Stomach (tissue), 19 donors: ENCODE results near the gene PMCH. TPM values are rescaled to one million over a fixed set of nuclear protein-coding genes. Genes with fewer than 3 reads are reported as not detected.
"Not testable (repeated sequence)": the region's sequence is repeated elsewhere in the genome, so short reads cannot be mapped to it uniquely, and the experiment has no call there.

ENCODE experiments used
- DNase-seq, 2 donors: peaks; one replicate each; pipeline versions ENCODE4 v3.0.0 to v3.0.0-alpha.2; 2013 to 2019
- H3K27ac ChIP-seq, 5 donors: fragments of 200-600 bp in 4 of 5; sonication (generic) in 4 of 5; one replicate each; pipeline ENCODE4 v1.5.1; 2013 to 2019; ENCODE audit warnings: mild to moderate bottlenecking in 1 of 5, moderate library complexity in 1 of 5
- H3K27me3 ChIP-seq, 3 donors: fragments of 200-600 bp; sonication (generic); one replicate each; pipeline ENCODE4 v1.5.1; 2017 to 2019; ENCODE audit warnings: mixed run types in 1 of 3
- H3K36me3 ChIP-seq, 4 donors: fragments of 200-600 bp; sonication (generic); 1 replicate in 3 of 4; 2 replicates in 1 of 4; pipeline ENCODE4 v1.5.1; 2016 to 2019
- H3K4me1 ChIP-seq, 4 donors: fragments of 200-600 bp; sonication (generic); one replicate each; pipeline ENCODE4 v1.5.1; 2016 to 2019
- H3K4me3 ChIP-seq, 4 donors: fragments of 200-600 bp; sonication (generic) in 3 of 4; one replicate each; pipeline ENCODE4 v1.5.1; 2016 to 2019; ENCODE audit warnings: mild to moderate bottlenecking in 1 of 4
- H3K9me3 ChIP-seq, 4 donors: fragments of 200-600 bp; sonication (generic); one replicate each; pipeline ENCODE4 v1.5.1; 2016 to 2019
- EP300 ChIP-seq: sonication (generic); formaldehyde crosslinking; IDR thresholded peaks from one replicate; pipeline ENCODE4 v1.6.1; 2017; ENCODE audit warnings: antibody characterized with exemption
- POLR2A ChIP-seq, 4 donors: fragments of 450-650 bp; IDR thresholded peaks; one replicate each; pipeline ENCODE4 v1.6.1; 2016; ENCODE audit warnings: antibody characterized with exemption in 4 of 4, control low read depth in 2 of 4, mild to moderate bottlenecking in 1 of 4, moderate library complexity in 1 of 4
- POLR2AphosphoS5 ChIP-seq, 3 donors: sonication (generic); formaldehyde crosslinking; IDR thresholded peaks; one replicate each; pipeline ENCODE4 v1.6.1; 2016; ENCODE audit warnings: antibody characterized with exemption in 3 of 3
- WGBS, 5 donors: extraction: QIAGEN DNeasy Blood & Tissue Kit in 3 of 5; methylation state at CpG; one replicate each; pipeline versions ENCODE4 v1.1.5 to v1.1.7; 2013 to 2018; 5-methylcytosine and 5-hydroxymethylcytosine counted together
- intact Hi-C: fragments of 100-400 bp; cut with DNase I; formaldehyde crosslinking; loops from one replicate; pipeline ENCODE4 v1.15.1; 2023; ENCODE audit warnings: low total_unique reads
- long read RNA-seq, 10 donors: transcript quantifications; one replicate each; lab custom pipeline, GENCODE V29; 2026
- polyA plus RNA-seq, 3 donors: library from polyadenylated mRNA; stranded (reverse); fragments of 200-250 nt; gene quantifications; one replicate each; pipeline ENCODE4 v1.2.3, GENCODE V29; 2013
- total RNA-seq, 5 donors: library from RNA; depleted of rRNA; stranded (reverse); fragments of >200 nt; gene quantifications; one replicate each; pipeline versions ENCODE4 v1.1.0 to v1.2.3, GENCODE V29; 2014 to 2016
- TF ChIP-seq, protein P1 (sequence below), 7 experiments: fragments of 450-650 bp in 4 of 7; fragments of 200-600 bp in 3 of 7; sonication (generic) in 3 of 7; IDR thresholded peaks; one replicate each; pipeline ENCODE4 v1.5.1; 2016 to 2019; ENCODE audit warnings: antibody characterized with exemption in 7 of 7, control low read depth in 2 of 7, mild to moderate bottlenecking in 1 of 7
- donor health status: healthy with polysubstance abuse.
- donor health status: Bipolar disorder and iron deficiency.
- donor health status: healthy.

The PMCH gene, protein sequence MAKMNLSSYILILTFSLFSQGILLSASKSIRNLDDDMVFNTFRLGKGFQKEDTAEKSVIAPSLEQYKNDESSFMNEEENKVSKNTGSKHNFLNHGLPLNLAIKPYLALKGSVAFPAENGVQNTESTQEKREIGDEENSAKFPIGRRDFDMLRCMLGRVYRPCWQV
- total RNA-seq (not detected), polyA plus RNA-seq (not detected)
- long read RNA-seq, donor 1, result 0 reads
- long read RNA-seq, donor 2, result 0 reads
- long read RNA-seq, donor 3, result 0 reads
- long read RNA-seq, donor 4, result 0 reads
- long read RNA-seq, donor 5, result 0 reads
- long read RNA-seq, donor 6, result 0 reads
- long read RNA-seq, donor 7, result 0 reads
- long read RNA-seq, donor 8, result 0 reads
- long read RNA-seq, donor 9, result 0 reads
- long read RNA-seq, donor 10, result 0 reads

DNA sequence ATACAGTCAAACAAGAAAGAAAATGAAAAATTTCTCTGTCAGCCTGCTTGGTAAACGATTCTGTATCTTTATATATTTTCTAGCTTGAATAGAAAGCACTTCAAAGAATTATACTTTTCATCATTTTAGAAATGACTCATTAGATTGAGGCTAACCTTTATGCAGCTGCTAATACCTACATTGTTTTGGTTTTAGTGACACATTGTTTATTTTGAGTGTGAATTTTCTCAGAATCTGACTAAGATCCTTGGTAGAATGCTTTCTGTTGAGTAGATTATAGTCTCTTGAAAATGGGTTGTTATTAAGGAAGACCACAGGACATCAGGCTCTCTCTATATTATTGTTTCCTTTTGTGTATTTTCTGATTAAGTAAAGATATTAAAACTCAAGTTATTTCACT, at the start of gene PMCH:
TSS of gene PMCH (minus strand) at position 45 of the 400 bp plus-strand sequence. CDS start 63 bp downstream, outside the sequence.
- Histone ChIP-seq H3K4me3 (no peak within 1 kb of the TSS), H3K27me3 (no peaks in the 10 kb centered on the region), H3K36me3 (no peaks in the 10 kb centered on the region), H3K27ac (no peak within 1 kb of the TSS), H3K9me3 (no peaks in the 10 kb centered on the region), H3K4me1 (no peaks in the 10 kb centered on the region)
- 24 to 45% (median 36%) methylated on average over 1 of the region's 1 CpG for WGBS, 5 donors
- no peak for DNase-seq
- intact Hi-C loops, result no loop called here
- TF ChIP-seq, protein P1, sequence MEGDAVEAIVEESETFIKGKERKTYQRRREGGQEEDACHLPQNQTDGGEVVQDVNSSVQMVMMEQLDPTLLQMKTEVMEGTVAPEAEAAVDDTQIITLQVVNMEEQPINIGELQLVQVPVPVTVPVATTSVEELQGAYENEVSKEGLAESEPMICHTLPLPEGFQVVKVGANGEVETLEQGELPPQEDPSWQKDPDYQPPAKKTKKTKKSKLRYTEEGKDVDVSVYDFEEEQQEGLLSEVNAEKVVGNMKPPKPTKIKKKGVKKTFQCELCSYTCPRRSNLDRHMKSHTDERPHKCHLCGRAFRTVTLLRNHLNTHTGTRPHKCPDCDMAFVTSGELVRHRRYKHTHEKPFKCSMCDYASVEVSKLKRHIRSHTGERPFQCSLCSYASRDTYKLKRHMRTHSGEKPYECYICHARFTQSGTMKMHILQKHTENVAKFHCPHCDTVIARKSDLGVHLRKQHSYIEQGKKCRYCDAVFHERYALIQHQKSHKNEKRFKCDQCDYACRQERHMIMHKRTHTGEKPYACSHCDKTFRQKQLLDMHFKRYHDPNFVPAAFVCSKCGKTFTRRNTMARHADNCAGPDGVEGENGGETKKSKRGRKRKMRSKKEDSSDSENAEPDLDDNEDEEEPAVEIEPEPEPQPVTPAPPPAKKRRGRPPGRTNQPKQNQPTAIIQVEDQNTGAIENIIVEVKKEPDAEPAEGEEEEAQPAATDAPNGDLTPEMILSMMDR (IDR thresholded peaks at IDR 0.05), result no peak
- TF ChIP-seq POLR2A (IDR thresholded peaks at IDR 0.05) (no peak), EP300 (no peak), POLR2AphosphoS5 (IDR thresholded peaks at IDR 0.05) (no peak)

DNA sequence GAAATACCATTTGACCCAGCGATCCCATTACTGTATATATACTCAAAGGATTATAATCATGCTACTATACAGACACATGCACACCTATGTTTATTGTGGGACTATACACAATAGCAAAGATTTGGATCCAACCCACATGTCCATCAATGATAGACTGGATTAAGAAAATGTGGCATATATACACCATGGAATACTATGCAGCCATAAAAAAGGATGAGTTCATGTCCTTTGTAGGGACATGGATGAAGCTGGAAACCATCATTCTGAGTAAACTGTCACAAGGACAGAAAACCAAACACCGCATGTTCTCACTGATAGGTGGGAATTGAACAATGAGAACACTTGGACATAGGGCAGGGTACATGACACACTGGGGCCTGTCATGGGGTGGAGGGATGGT, 43.2 kb upstream of the PMCH start:
- H3K27me3 ChIP-seq, intact Hi-C loops, DNase-seq, H3K4me3 ChIP-seq, H3K27ac ChIP-seq, H3K4me1 ChIP-seq, H3K36me3 ChIP-seq: not testable (repeated sequence)
- WGBS, 5 donors, result 87 to 97% (median 95%) methylated on average over 2 of the region's 2 CpGs
- H3K9me3 ChIP-seq, result peaks cover 0 to 11% (median 2%) of the 10 kb centered on the region in 4 donors

DNA sequence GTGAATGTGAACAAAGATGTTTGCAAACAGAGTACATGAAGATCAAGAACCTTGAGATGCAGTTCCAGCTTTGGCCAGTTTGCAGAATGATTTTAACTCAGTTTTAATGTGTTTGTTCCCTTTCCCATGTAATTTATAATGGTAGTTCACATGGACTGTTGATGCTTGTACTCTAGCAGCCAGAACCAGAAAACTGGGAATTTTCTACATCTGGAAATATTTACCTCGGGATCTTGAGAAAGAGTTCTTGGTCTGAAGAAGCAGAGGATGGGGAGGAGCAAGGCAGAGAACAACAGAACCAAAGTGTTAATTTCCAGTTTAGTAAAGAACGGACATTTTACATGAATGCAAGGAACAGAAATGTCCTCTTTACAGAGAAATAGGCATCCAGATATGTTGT, 37.0 kb upstream of the PMCH start:
- no peak for DNase-seq
- Histone ChIP-seq H3K9me3 (peaks cover 0 to 1% (median 0%) of the 10 kb centered on the region in 4 donors), H3K27ac (no peak overlapping the region), H3K36me3 (no peaks in the 10 kb centered on the region), H3K4me1 (peaks cover 0 to 13% (median 0%) of the 10 kb centered on the region in 4 donors), H3K27me3 (no peaks in the 10 kb centered on the region), H3K4me3 (no peak overlapping the region)
- WGBS, 5 donors, result 67 to 89% (median 88%) methylated on average over 2 of the region's 2 CpGs
- intact Hi-C loops, result no loop called here
- TF ChIP-seq POLR2A (IDR thresholded peaks at IDR 0.05), result no peak
- TF ChIP-seq, protein P1 (IDR thresholded peaks at IDR 0.05), result no peak
- TF ChIP-seq EP300, result no peak
- no peak for TF ChIP-seq POLR2AphosphoS5 (IDR thresholded peaks at IDR 0.05)

DNA sequence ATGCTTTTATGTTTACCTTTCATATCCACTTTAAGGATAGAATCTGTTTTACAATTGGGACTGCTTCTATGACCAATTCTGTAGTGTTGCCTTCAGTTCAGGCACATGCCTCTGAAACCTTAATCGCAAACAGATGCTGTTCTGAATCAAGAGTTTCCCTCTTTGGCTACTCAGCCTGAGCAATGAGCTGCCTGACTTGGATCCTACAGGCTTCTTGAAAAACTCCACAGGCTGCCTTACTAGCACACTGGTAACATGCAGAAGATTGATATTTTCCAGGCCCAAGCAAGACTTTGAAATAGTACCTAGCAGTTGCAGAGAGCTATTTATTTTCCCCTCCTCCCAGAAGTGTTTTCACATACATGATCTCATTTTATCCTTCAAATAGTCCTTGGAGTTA, 34.8 kb upstream of the PMCH start:
- peak in 1 of 2 donors; percentile 59 for DNase-seq
- no peaks in the 10 kb centered on the region for H3K27me3 ChIP-seq
- H3K27ac ChIP-seq, result peak overlapping the region in 1 of 5 donors; percentile 36
- TF ChIP-seq, protein P1 (IDR thresholded peaks at IDR 0.05), result no peak
- TF ChIP-seq POLR2A (IDR thresholded peaks at IDR 0.05) (no peak), POLR2AphosphoS5 (IDR thresholded peaks at IDR 0.05) (no peak), EP300 (no peak)
- 64 to 97% (median 88%) methylated on average over 1 of the region's 1 CpG for WGBS, 5 donors
- no peaks in the 10 kb centered on the region for H3K36me3 ChIP-seq
- peaks cover 0 to 13% (median 0%) of the 10 kb centered on the region in 4 donors for H3K4me1 ChIP-seq
- no peak overlapping the region for H3K4me3 ChIP-seq
- no peaks in the 10 kb centered on the region for H3K9me3 ChIP-seq
- intact Hi-C loops, result no loop called here

DNA sequence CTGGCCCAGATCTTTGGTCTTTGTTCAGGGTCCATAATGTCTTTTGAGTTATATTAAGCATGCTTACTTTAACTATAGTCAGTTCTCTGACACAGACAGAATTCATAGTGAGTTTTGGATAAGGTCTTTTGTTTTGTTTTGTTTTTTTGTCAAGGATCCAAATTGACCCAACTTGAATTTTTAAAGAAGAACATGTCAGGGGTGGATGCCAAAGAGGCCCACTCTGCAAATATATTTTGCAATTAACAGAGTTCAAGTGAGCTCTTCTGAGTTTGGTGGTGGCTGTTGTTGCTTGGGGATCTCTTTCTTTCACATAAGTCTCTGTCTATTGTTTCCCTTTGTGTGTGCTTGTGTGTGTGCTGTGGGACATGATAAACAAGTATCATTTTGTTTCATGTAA, 34.4 kb upstream of the PMCH start:
- Histone ChIP-seq H3K9me3 (no peaks in the 10 kb centered on the region), H3K27ac (peak overlapping the region in 1 of 5 donors; percentile 36), H3K36me3 (no peaks in the 10 kb centered on the region), H3K4me3 (no peak overlapping the region), H3K27me3 (no peaks in the 10 kb centered on the region), H3K4me1 (peaks cover 0 to 13% (median 0%) of the 10 kb centered on the region in 4 donors)
- intact Hi-C loops, result no loop called here
- DNase-seq, result no peak
- TF ChIP-seq POLR2AphosphoS5 (IDR thresholded peaks at IDR 0.05) (no peak), POLR2A (IDR thresholded peaks at IDR 0.05) (no peak), EP300 (no peak)
- TF ChIP-seq, protein P1 (IDR thresholded peaks at IDR 0.05), result no peak
